Lung (tissue), 12 donors: Measurements from ENCODE around the gene KIF7. TPM values are rescaled to one million over a fixed set of nuclear protein-coding genes. Genes with fewer than 3 reads are reported as not detected.
"Not testable (repeated sequence)": the region's sequence is repeated elsewhere in the genome, so short reads cannot be mapped to it uniquely, and the experiment has no call there.

Source experiments
- ATAC-seq: fragments of 200-7000 bp; cut with Tn5 transposase; one replicate; pipeline ENCODE4 v1.9.1; 2020; ENCODE audit warnings: moderate number of reproducible peaks; ENCODE audit not compliant: insufficient read depth, low FRiP score
- DNase-seq, 3 donors: peaks; one replicate each; pipeline ENCODE4 v3.0.0-alpha.2; 2013 to 2017
- H3K27ac ChIP-seq, 2 donors: one replicate each; pipeline ENCODE4 v1.5.1; 2013; ENCODE audit warnings: mild to moderate bottlenecking in 2 of 2, moderate library complexity in 2 of 2, control low read depth in 1 of 2, inconsistent platforms in 1 of 2, low read depth in 1 of 2, low read length in 1 of 2
- H3K27me3 ChIP-seq, 3 donors: one replicate each; pipeline ENCODE4 v1.5.1; 2013; ENCODE audit warnings: low read length in 2 of 3; ENCODE audit not compliant: control insufficient read depth in 3 of 3, insufficient read depth in 3 of 3
- H3K36me3 ChIP-seq, 4 donors: one replicate each; pipeline ENCODE4 v1.5.1; 2013; ENCODE audit warnings: low read length in 4 of 4, mild to moderate bottlenecking in 1 of 4, moderate library complexity in 1 of 4; ENCODE audit not compliant: control insufficient read depth in 4 of 4, insufficient read depth in 4 of 4
- H3K4me1 ChIP-seq, 5 donors: one replicate each; pipeline ENCODE4 v1.5.1; 2013; ENCODE audit warnings: low read length in 5 of 5, mild to moderate bottlenecking in 2 of 5, moderate library complexity in 1 of 5; ENCODE audit not compliant: control insufficient read depth in 5 of 5, insufficient read depth in 5 of 5
- H3K4me3 ChIP-seq: one replicate; pipeline ENCODE4 v1.5.1; 2013; ENCODE audit warnings: mild to moderate bottlenecking, control low read depth, moderate library complexity
- H3K9ac ChIP-seq, 2 donors: one replicate each; pipeline ENCODE4 v1.5.1; 2013; ENCODE audit warnings: low read length in 2 of 2, control low read depth in 1 of 2; ENCODE audit not compliant: insufficient read depth in 1 of 2
- H3K9me3 ChIP-seq, 4 donors: one replicate each; pipeline ENCODE4 v1.5.1; 2013; ENCODE audit warnings: low read length in 3 of 4, mild to moderate bottlenecking in 1 of 4, moderate library complexity in 1 of 4; ENCODE audit not compliant: control insufficient read depth in 4 of 4, insufficient read depth in 3 of 4
- WGBS, 2 donors: extraction: QIAGEN DNeasy Blood & Tissue Kit; methylation state at CpG; one replicate each; pipeline ENCODE4 v1.1.7; 2013; 5-methylcytosine and 5-hydroxymethylcytosine counted together
- polyA plus RNA-seq, 2 donors: library from polyadenylated mRNA; stranded (reverse); fragments of 200-250 nt; gene quantifications; one replicate each; pipeline ENCODE4 v1.2.1, GENCODE V29; 2013
- total RNA-seq, 2 donors: library from RNA; depleted of rRNA in 1 of 2; stranded (reverse); fragments of >200 nt in 1 of 2; gene quantifications; one replicate each; pipeline ENCODE4 v1.2.1, GENCODE V29; 2014 to 2021
- TF ChIP-seq, protein P1 (sequence below): IDR thresholded peaks from 2 replicates; pipeline ENCODE4 v1.5.1; 2012; ENCODE audit warnings: mild to moderate bottlenecking; ENCODE audit errors: control extremely low read depth, extremely low read depth
- donor health status: control.
- donor health status: control.
- donor health status: Bipolar disorder and iron deficiency.
- donor health status: healthy.
- donor health status: DM: yes; HTN: yes; CAD: no.

The KIF7 gene
- total and polyA plus RNA-seq, 4 donors = 1.3 to 6.5 (median 2.7) TPM

DNA sequence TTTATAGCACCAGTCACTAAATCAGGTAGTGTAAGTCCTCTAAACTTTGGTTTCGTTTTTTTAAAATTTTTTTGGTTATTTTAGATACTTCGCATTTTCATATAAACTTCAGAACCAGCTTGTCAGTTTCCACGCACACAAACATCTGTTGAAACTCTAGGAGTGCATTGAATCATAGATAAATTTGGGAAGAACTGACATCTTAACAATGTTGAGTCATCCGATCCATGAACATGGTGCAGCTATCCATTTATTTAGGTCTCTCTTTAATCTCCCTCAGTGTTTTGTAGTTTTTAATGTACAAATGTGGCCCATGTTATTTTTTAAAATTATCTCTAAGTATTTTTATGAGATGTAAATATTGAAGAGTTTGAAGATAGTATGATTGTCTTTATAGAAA lies 62.2 kb downstream of the KIF7 start:
- TF ChIP-seq, protein P1, sequence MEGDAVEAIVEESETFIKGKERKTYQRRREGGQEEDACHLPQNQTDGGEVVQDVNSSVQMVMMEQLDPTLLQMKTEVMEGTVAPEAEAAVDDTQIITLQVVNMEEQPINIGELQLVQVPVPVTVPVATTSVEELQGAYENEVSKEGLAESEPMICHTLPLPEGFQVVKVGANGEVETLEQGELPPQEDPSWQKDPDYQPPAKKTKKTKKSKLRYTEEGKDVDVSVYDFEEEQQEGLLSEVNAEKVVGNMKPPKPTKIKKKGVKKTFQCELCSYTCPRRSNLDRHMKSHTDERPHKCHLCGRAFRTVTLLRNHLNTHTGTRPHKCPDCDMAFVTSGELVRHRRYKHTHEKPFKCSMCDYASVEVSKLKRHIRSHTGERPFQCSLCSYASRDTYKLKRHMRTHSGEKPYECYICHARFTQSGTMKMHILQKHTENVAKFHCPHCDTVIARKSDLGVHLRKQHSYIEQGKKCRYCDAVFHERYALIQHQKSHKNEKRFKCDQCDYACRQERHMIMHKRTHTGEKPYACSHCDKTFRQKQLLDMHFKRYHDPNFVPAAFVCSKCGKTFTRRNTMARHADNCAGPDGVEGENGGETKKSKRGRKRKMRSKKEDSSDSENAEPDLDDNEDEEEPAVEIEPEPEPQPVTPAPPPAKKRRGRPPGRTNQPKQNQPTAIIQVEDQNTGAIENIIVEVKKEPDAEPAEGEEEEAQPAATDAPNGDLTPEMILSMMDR = no peak
- Histone ChIP-seq H3K27me3 (no peaks in the 10 kb centered on the region), H3K9ac (no peak overlapping the region), H3K4me1 (no peaks in the 10 kb centered on the region), H3K36me3 (peaks cover 0 to 19% (median 3%) of the 10 kb centered on the region in 4 donors), H3K4me3 (no peak overlapping the region), H3K27ac (no peak overlapping the region), H3K9me3 (no peaks in the 10 kb centered on the region)
- DNase-seq (no peak), ATAC-seq (no peak)
- 96 to 97% methylated on average over 4 of the region's 4 CpGs for WGBS, 2 donors

DNA sequence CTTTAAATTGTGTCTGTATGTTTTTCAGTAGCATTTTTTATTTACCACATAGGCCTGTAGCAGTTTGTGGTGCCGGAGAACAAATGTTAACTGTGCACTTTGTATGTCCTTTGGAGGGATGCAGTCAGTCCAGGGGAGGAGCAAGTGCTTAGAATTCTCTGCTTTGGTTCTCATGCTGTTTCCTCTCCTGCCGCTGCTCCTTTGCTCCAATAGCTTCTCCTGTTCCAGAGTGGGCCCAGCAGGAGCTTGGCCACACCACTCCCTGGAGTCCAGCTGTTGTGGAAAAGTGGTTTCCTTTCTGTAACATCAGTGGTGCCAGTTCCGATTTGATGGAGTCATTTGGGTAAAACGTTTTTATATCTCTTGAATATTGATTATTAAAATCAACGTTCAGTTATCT lies 63.4 kb downstream of the KIF7 start:
- Histone ChIP-seq H3K9me3 (no peaks in the 10 kb centered on the region), H3K27me3 (no peaks in the 10 kb centered on the region), H3K36me3 (peaks cover 0 to 14% (median 5%) of the 10 kb centered on the region in 4 donors), H3K4me1 (no peaks in the 10 kb centered on the region), H3K4me3 (no peak overlapping the region), H3K9ac (no peak overlapping the region), H3K27ac (no peak overlapping the region)
- DNase-seq (no peak), ATAC-seq (no peak)
- 90 to 95% methylated on average over 5 of the region's 5 CpGs for WGBS, 2 donors
- TF ChIP-seq, protein P1 = no peak

DNA sequence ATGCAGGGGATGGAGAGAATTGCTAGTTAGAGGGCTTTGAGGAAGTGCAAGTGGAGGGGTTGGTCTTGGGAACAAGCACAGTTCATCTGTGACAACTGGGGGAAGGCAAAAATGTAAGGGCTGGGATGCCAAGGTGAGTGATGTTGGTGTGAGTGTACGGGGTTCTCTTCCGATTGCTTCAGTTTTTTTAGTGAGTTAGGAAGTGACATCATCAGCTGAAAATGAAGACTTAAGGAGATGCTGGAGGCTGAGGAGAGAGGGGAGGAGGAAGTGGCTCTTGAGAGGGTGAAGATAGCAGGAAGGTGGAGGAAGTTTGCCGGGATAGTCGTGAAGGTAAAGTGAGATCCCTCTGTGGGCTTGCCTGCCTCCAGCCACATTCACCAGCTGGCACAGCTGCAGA lies 67.3 kb downstream of the KIF7 start:
- no peaks in the 10 kb centered on the region for H3K27me3 ChIP-seq
- peaks cover 0 to 2% (median 0%) of the 10 kb centered on the region in 5 donors for H3K4me1 ChIP-seq
- no peaks in the 10 kb centered on the region for H3K9me3 ChIP-seq
- H3K4me3 ChIP-seq = no peak overlapping the region
- no peak overlapping the region for H3K9ac ChIP-seq
- DNase-seq = no peak
- WGBS, 2 donors = 59 to 60% methylated on average over 4 of the region's 4 CpGs
- TF ChIP-seq, protein P1 = no peak
- ATAC-seq = no peak
- H3K36me3 ChIP-seq = peaks cover 0 to 15% (median 4%) of the 10 kb centered on the region in 4 donors
- no peak overlapping the region for H3K27ac ChIP-seq

DNA sequence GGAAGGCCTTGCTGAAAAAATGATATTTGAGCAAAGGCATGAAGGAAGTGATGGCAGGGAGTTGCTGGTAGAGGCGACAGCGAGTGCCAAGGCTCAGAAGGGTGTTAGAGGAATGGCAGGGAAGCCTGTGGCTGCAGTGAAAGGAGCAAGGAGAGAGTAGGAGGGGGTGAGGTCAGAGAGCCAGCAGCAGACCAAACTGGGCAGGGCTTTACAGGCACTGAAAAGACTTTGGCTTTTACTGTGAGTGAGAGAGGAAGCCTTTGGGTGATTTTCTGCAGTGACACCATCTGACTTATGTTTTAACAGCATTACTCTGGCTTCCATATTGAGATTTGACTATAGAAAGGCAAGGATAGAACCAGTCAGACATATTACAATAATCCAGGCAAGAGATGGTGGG lies 68.6 kb downstream of the KIF7 start:
- Histone ChIP-seq H3K9ac (no peak overlapping the region), H3K36me3 (peaks cover 0 to 22% (median 4%) of the 10 kb centered on the region in 4 donors), H3K4me3 (no peak overlapping the region), H3K9me3 (no peaks in the 10 kb centered on the region), H3K4me1 (peaks cover 0 to 2% (median 0%) of the 10 kb centered on the region in 5 donors), H3K27ac (no peak overlapping the region), H3K27me3 (no peaks in the 10 kb centered on the region)
- DNase-seq (no peak), ATAC-seq (no peak)
- TF ChIP-seq, protein P1 = no peak
- 98% methylated on average over 2 of the region's 2 CpGs for WGBS, 2 donors

DNA sequence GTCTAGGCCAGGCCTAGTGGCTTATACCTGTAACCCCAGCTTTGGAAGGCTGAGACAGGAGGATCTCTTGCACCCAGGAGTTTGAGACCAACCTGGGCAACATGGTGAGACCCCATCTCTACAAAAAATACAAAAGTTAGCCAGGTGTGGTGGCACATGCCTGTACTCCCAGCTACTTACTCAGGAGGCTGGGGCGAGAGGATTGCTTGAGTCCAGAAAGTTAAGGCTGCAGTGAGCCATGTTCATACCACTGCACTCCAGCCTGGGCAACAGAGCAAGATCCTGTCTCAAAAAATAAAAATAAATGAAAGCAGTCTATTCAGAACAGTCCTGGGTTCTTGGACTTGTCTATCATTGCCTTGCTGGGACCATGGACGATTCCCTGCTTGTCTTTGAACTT lies 74.5 kb downstream of the KIF7 start:
- WGBS, 2 donors = 94 to 95% methylated on average over 2 of the region's 2 CpGs
- DNase-seq, H3K4me3 ChIP-seq: not testable (repeated sequence)

More for the DNA sequence above, 74.5 kb downstream of the KIF7 start:
- ATAC-seq, H3K27ac ChIP-seq, H3K9me3 ChIP-seq, H3K27me3 ChIP-seq, H3K9ac ChIP-seq: not testable (repeated sequence)
- Histone ChIP-seq H3K4me1 (peaks cover 0 to 14% (median 8%) of the 10 kb centered on the region in 5 donors), H3K36me3 (peaks cover 0 to 12% (median 0%) of the 10 kb centered on the region in 4 donors)
